Esophagus muscularis mucosa (tissue), 4 donors: ENCODE data around the gene CLIC4.

ENCODE experiments used
- EP300 ChIP-seq: sonication (generic); formaldehyde crosslinking; IDR thresholded peaks from one replicate; pipeline ENCODE4 v1.6.1; 2017; ENCODE audit warnings: antibody characterized with exemption
- POLR2A ChIP-seq: fragments of 450-650 bp; IDR thresholded peaks from one replicate; pipeline ENCODE4 v1.6.1; 2017; ENCODE audit warnings: antibody characterized with exemption, moderate library complexity, mild to moderate bottlenecking, low read depth
- TF ChIP-seq, protein P1 (sequence below), 3 experiments: fragments of 200-600 bp in 2 of 3; fragments of 450-650 bp in 1 of 3; sonication (generic) in 2 of 3; IDR thresholded peaks; one replicate each; pipeline ENCODE4 v1.5.1; 2017 to 2019; ENCODE audit warnings: antibody characterized with exemption in 3 of 3, mild to moderate bottlenecking in 2 of 3, moderate library complexity in 1 of 3

DNA sequence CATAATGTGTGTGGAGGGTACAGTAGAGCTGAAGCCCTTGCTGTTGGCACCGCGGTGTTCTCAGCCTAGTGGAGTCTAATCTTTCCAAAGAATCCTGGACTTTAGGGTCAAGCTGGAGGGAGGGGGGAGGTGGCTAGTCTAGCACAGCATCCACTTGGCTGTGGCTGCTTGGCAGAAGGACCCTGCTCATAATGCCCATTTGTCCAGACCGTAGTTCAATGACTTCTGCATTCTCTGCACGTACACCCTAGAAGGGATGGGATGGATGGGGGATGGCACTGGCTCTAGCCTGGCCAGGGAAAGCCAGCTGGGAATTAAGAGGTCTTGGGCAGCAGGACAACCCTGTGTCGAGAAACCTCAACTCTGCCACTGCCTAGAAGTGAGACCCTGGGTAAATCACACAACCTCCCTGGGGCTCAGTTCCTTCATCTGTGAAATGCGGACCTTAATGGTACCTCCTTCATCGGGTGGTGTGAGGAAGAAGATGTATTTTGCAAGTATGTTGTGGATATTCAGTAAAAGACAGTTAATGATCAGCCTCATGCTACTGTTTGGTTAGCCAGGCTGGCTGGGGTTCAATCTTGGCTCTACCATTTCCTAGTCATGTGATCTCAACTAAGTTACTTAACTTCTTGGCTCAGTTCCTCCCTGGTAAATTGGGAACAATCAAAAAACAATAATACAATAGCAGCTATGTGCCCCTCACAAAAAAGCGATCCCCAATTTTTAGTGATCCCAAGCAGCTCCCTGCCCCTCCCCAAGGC is 27.2 kb upstream of the CLIC4 start:
- TF ChIP-seq, protein P1, sequence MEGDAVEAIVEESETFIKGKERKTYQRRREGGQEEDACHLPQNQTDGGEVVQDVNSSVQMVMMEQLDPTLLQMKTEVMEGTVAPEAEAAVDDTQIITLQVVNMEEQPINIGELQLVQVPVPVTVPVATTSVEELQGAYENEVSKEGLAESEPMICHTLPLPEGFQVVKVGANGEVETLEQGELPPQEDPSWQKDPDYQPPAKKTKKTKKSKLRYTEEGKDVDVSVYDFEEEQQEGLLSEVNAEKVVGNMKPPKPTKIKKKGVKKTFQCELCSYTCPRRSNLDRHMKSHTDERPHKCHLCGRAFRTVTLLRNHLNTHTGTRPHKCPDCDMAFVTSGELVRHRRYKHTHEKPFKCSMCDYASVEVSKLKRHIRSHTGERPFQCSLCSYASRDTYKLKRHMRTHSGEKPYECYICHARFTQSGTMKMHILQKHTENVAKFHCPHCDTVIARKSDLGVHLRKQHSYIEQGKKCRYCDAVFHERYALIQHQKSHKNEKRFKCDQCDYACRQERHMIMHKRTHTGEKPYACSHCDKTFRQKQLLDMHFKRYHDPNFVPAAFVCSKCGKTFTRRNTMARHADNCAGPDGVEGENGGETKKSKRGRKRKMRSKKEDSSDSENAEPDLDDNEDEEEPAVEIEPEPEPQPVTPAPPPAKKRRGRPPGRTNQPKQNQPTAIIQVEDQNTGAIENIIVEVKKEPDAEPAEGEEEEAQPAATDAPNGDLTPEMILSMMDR (IDR thresholded peaks at IDR 0.05): no peak
- TF ChIP-seq POLR2A (no peak), EP300 (no peak)
